ENCODE measurements around the gene HPX. TPM values are rescaled to one million over a fixed set of nuclear protein-coding genes. Genes with fewer than 3 reads are reported as not detected.

Gene HPX
- total RNA-seq, 4 donors from 2014 or later, result 1.0 to 7.5 (median 4.8) TPM

GRCh38 chr11:6448574-6448973 lies 7.8 kb upstream of the HPX start:
- H3K27ac ChIP-seq, result no peak overlapping the region
- H3K4me1 ChIP-seq, result no peaks in the 10 kb centered on the region
- DNase-seq (ENCODE audit: low spot score in 2 of 2), result no peak
- H3K27me3 ChIP-seq, result no peaks in the 10 kb centered on the region
- no peaks in the 10 kb centered on the region for H3K9me3 ChIP-seq
- WGBS, 2 donors, result 89 to 94% methylated on average over 3 of the region's 3 CpGs
- no peak overlapping the region for H3K4me3 ChIP-seq
- TF ChIP-seq CTCF (IDR thresholded peaks at IDR 0.05) (no peak), POLR2A (IDR thresholded peaks at IDR 0.05) (no peak), EP300 (IDR thresholded peaks at IDR 0.05) (no peak)
- peaks cover 0 to 64% (median 13%) of the 10 kb centered on the region in 3 donors for H3K36me3 ChIP-seq

- H3K27me3 ChIP-seq, result no peaks in the 10 kb centered on the region
- no peak overlapping the region for H3K4me3 ChIP-seq
- no peaks in the 10 kb centered on the region for H3K4me1 ChIP-seq
- H3K27ac ChIP-seq, result no peak overlapping the region
- H3K36me3 ChIP-seq, result peaks cover 0 to 12% (median under 1%) of the 10 kb centered on the region in 3 donors
- no peak for TF ChIP-seq EP300 (IDR thresholded peaks at IDR 0.05)
- TF ChIP-seq CTCF (IDR thresholded peaks at IDR 0.05), result peak; percentile 80 to 86 (median 83)
- no peak for TF ChIP-seq POLR2A (IDR thresholded peaks at IDR 0.05)
- WGBS, 2 donors, result 25 to 28% methylated on average over 5 of the region's 5 CpGs
- peak in 1 of 2 donors; percentile 49 for DNase-seq (ENCODE audit: low spot score in 2 of 2)
- no peaks in the 10 kb centered on the region for H3K9me3 ChIP-seq
Measured at GRCh38 chr11:6443269-6444003, 2.6 kb upstream of the HPX start.

GRCh38 chr11:6442441-6442840 lies 1.7 kb upstream of the HPX start:
- no peak for DNase-seq (ENCODE audit: low spot score in 2 of 2)
- Histone ChIP-seq H3K27ac (no peak overlapping the region), H3K9me3 (no peaks in the 10 kb centered on the region), H3K36me3 (peaks cover 0 to 2% (median 0%) of the 10 kb centered on the region in 3 donors), H3K4me3 (no peak overlapping the region), H3K27me3 (no peaks in the 10 kb centered on the region), H3K4me1 (no peaks in the 10 kb centered on the region)
- TF ChIP-seq EP300 (IDR thresholded peaks at IDR 0.05) (no peak), CTCF (IDR thresholded peaks at IDR 0.05) (no peak), POLR2A (IDR thresholded peaks at IDR 0.05) (no peak)
- WGBS, 2 donors, result 84 to 92% methylated on average over 4 of the region's 4 CpGs

GRCh38 chr11:6438979-6439571 lies 1.7 kb downstream of the HPX start:
- peak in 1 of 2 donors; percentile 64 for DNase-seq (ENCODE audit: low spot score in 2 of 2)
- H3K27ac ChIP-seq, result no peak overlapping the region
- no peaks in the 10 kb centered on the region for H3K36me3 ChIP-seq
- no peaks in the 10 kb centered on the region for H3K27me3 ChIP-seq
- TF ChIP-seq POLR2A (IDR thresholded peaks at IDR 0.05), result no peak
- TF ChIP-seq CTCF (IDR thresholded peaks at IDR 0.05), result peak; percentile 28 to 56 (median 38)
- TF ChIP-seq EP300 (IDR thresholded peaks at IDR 0.05), result no peak
- H3K4me1 ChIP-seq, result no peaks in the 10 kb centered on the region
- no peaks in the 10 kb centered on the region for H3K9me3 ChIP-seq
- no peak overlapping the region for H3K4me3 ChIP-seq
- WGBS, 2 donors, result 0 to 4% methylated on average over 1 of the region's 1 CpG

GRCh38 chr11:6437993-6438392 lies 2.8 kb downstream of the HPX start:
- WGBS, 2 donors, result 51 to 52% methylated on average over 3 of the region's 3 CpGs

More at GRCh38 chr11:6437993-6438392, 2.8 kb downstream of the HPX start:
- no peak for DNase-seq (ENCODE audit: low spot score in 2 of 2)
- H3K4me3 ChIP-seq, result no peak overlapping the region
- no peaks in the 10 kb centered on the region for H3K9me3 ChIP-seq
- no peaks in the 10 kb centered on the region for H3K4me1 ChIP-seq
- H3K36me3 ChIP-seq, result no peaks in the 10 kb centered on the region
- TF ChIP-seq CTCF (IDR thresholded peaks at IDR 0.05) (no peak), EP300 (IDR thresholded peaks at IDR 0.05) (no peak), POLR2A (IDR thresholded peaks at IDR 0.05) (no peak)
- no peaks in the 10 kb centered on the region for H3K27me3 ChIP-seq
- no peak overlapping the region for H3K27ac ChIP-seq
